Measurements from ENCODE around the gene EPB41L4B.
"Not testable (repeated sequence)": the region's sequence is repeated elsewhere in the genome, so short reads cannot be mapped to it uniquely, and the experiment has no call there.

Gene EPB41L4B

DNA sequence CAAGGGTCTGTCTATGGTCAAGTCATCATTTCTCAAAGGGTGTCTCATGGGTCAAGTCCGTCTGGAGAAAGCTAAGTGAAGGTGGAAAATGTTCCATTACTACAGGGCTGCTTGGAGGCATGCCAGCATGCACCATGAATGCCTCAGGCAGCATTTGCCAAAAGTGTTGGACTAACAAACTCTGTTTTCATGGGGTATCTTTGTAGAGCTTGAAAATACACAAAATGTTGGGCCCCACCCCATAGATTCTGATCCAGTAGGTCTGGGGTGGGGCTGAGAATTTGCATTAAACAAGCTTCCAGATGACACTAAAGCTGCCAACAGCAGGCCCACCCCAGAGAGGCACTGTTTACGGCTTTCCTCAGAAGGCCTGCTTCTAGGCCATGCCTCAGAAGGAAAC lies 78.8 kb downstream of the EPB41L4B start:
- no peak for DNase-seq

DNA sequence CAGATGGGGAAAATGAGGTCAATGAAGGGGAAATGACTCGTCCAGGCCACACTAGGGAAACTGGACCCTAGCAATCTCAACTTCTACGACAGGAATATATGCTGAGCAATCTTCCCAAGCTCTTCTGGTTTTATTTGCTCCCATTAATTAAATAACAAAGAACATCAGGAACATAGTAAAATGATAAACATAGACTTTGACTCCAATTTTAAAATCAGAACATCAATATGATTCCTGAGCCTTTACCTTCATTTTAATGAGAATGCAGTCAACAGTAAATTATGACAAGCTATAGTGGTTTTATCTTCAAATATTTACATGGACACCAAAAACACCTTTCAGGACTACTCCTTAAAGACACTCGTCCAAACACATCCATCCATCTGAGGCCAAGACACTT lies 79.7 kb downstream of the EPB41L4B start:
- DNase-seq: no peak

DNA sequence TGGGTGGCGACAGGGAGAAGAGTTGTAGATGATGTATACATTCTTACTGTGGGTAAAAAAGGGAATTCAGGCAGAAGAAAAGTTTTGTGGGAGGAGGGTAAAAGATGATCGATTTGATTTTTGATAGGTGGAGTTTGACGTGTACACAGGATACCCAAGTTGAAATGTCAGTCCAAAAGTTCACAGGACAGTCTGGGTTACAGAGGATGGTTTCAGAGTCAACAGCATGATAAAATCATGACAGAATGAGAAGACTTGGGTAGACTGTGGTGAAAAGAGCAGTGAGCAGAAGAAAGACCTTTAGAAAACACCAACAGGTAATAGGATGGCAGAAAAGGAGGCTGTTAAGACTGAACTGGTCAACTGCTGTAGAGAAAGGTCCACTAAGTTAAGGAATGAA lies 81.6 kb downstream of the EPB41L4B start:
- DNase-seq: no peak

DNA sequence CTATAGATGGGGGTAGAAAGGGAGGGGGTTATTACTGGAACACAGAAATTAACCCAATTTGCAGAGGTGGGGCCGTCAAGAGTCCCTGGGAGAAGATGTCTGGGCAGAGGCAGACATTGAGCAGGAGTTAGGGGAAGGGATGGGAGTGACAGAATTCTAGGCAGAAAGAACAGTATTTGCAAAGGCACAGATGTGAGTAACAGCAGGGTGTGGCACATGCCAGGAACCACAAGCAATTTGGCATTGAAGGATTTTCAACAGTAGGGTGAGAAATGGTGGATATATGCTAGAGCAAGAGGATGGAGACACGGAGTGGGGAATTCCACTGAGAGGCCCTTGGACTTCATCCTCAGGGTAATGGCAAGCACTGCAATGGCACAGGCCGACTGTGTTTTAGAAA lies 82.2 kb downstream of the EPB41L4B start:
- no peak for DNase-seq

DNA sequence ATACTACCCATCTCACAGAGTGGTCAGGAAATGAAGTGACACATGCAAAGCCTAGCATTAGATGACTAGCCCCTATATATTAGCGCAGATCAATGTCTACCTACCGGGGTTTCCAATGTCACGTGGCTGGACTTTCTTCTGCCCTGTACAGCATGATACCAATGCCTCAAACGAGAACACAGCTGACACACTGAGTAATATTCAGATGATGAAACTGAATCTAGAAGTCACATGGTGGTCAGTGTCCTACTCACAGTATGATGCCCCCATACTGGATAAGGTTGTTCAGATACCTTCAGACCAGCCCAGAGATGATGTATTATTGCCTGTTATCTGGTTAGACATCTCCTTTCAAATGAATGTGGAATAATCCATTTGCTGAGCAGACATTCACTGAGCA lies 82.7 kb downstream of the EPB41L4B start:
- DNase-seq: no peak

DNA sequence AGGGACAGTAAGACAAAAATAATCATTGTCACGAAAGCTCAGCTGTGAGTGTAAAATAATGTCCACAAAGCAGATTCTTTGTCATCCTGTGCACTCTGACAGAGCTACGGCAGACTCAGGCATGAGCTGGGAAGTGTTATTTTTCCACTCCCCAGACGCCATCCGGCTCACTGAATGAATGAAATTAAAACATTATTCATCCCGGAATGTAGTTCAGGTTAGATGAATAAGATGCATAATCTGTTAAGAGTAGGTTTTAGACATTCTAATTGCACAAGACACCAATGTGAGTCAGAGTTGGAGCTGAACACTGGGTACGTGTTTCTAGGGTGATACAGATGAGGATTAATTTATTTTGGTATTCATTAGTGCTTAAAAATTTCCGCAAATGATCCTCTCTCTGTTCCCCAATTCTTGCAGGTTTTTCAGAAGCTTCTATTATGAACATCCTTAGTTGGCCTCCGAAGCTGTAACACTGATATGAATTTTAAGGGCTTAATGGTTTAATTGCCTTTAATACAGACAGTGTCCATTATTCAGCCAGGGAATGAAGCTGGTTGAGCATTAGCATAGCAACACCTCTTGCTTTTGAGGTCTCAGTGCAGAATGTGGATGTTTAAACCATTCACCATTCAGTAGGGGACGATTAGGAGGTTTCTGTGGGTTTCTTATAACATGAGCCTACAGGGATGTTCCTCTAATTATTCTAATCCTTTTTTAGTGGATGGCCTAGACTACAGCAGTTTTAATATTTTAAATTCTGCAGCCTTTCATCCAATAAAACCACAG lies 88.2 kb downstream of the EPB41L4B start:
- no peak for DNase-seq

DNA sequence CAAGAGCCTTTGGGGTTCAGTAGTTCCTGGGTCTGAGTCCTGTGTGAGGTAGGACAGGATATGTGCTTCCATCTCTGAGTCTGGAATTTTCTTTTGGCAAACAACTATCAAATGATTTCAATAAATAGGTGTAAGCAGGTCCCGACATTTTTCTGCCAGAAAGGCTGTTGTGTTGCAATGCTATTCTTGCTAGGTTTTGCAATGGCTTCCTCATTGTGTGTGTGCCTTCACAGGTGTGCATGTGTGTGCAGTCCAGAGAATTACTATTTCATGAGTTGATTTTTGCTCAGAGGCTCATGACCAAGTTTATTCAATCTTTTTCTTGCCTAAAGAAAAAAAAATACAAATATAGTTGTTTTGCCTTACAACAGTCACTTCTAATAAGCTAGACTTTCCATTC lies 89.3 kb downstream of the EPB41L4B start:
- DNase-seq: no peak

DNA sequence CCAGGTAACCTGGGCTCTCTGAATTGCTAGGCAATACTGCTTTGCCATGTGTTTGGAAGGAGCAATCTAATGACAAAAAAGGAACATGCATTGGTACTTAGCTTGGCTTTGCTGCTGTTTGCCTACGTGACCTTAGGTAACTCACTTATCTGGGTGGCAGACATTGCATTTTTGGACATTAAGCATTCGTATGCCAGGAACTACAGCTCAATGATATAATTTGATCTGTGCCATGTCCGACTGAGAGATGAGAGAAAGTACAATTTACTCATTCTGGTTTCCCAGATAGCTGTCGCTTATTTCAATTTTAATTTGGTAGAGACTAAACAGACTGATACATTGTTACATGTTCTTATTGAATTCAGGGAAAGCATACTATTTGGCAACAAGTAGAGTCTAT lies 90.6 kb downstream of the EPB41L4B start:
- no peak for DNase-seq

DNA sequence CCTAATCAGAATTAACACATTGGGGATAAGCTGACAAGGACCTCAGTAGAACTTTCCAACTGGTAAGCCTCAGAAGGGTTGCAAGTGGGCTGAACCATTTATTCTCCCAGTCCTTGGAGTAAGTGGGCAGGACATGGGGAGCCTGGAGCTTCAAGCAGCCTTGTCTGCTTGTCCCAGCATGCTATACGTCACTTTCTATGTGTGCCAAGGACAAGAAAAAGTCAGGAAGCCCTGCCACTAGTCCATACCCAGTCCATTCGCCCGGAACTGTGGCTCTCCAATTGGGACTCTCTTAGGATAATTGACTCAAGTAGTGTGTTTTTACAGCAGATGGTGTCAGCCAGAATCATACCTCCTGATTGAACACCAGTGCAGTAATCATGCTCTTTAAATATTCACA lies 91.2 kb downstream of the EPB41L4B start:
- DNase-seq: no peak

DNA sequence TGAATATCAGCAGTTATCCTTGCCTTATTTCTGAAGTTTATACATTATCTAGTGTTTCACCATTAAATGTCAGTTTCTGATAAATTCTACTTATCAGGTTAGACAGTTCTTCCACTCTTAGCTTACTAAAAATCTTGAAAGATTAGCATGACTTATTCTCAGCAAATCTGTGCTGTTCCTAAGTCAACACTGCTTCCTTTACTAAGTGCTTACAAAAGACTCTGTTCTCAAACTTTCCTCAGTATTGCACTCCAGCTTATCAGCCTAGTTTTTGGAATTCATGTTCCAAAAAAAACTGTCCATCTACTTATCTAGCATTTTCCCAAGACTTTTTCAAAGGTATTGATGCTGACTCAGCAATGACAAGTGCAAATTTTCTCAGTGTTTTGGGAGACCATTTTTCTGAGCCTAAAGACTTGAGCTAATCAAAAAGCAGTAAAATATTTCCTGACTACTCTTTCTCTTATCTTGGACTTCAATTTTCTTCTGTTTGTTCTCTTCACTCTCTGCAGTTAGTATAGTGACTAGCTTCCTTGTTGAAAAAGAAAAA lies 92.7 kb downstream of the EPB41L4B start:
- DNase-seq: no peak

DNA sequence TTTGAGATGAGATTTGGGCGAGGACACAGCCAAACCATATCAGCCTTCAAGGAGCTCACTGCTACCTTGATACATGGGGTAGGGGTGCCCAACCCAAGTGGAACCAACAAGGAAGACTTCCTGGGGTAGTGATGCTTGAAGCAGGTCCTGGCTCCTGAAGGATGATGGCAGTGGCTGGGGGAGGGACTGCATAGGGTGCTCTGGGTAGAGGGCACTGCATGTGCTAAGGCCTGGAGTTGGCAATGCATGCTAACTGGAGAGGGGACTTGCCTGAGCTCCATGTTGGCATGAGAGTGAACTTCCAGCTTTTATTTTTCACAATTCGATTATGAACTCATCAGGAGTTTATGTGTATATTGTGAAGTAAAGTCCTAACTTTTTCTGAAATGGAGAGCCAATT lies 95.2 kb downstream of the EPB41L4B start:
- no peak for DNase-seq

DNA sequence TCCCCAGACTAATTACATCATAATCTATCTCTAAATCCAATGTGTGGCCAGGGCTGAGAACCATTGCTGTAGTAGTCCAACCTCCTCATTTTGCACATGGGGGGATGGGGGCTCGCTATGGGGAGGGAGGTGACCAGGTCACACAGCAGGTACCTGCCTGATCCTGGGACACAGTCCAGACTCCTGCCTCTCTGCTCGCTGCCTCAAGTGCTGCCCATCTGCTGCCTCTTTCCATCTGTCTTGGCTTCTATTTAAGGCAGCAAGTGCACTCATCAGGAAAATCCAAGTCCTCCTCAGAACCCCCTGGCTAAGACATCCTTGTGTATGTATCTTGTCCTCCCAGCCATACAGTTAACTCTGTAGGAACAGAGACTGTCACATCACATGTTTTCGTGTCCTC lies 96.1 kb downstream of the EPB41L4B start:
- DNase-seq: no peak

DNA sequence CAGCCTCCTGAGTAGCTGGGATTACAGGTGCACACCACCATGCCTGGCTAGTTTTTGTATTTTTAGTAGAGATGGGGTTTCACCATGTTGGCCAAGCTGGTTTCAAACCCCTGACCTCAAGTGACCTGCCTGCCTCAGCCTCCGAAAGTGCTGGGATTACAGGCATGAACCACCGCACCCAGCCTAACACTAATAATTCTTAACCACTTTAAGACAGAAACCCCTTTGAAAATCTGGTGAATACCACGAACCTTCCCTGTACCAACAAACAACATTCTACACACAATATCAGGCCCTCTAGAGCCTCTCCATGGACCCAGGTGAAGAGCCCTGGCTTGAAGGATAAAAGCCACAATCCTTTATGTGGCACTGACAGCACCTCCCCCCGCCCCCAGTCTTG lies 102.6 kb downstream of the EPB41L4B start:
- DNase-seq: not testable (repeated sequence)

DNA sequence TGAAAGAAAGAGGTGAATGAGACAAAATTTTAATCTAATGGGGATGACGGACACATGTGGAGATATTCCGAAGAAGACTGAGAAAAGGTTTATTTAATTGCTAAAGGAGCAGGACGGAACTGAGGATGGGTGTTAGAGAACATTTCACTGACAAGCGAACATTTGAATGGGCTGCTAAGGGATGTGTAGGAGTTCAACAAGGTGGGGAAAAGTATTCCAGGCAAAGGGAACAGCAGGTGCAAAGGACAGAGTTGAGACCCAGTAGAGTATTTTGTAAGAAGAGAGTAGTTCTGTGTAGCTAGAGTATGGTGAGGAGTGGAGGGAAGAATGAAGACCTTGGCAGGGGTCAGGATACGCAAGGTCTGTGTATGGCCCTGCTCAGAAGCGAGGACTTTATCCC lies 106.4 kb downstream of the EPB41L4B start:
- DNase-seq: no peak

DNA sequence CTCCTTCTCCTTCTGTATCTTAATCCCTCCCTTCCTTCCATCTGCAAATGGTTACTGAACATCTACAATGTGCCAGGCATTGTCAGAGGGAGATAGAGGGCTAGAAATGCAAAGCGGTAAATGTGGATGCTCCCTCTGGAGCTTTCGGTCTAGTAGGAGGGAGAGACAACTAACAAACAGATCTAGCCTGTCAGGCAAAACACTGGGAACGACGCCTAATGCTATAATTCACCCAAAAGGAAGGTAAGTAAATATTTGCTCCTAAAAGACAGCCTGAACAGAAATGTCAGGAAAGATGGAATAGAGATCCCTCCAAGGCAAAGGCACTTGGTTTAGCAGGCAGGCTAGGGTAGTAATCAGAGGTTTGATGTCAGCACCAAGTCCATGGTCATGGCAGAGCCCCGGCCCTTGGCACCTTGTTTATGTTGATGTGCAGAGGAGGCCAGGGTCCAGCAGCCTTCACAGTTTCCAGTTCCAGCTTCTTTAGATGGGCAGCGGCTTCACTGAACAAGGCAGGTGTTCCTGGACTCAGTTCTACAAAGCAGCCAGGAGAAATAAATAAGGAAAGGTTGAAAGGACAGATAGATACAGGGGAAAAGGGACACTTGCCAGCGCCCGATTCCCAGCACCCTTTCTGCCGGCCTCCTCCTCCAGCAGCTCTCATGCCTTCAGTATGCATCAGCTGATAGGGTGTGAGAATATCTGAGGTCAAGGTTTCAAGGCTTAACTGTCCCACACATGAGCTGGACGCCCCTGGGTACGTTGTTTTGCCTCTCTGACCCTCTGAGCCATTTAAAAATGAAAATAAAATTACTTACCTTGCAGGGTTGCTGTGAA lies 107.4 kb downstream of the EPB41L4B start:
- no peak for DNase-seq

DNA sequence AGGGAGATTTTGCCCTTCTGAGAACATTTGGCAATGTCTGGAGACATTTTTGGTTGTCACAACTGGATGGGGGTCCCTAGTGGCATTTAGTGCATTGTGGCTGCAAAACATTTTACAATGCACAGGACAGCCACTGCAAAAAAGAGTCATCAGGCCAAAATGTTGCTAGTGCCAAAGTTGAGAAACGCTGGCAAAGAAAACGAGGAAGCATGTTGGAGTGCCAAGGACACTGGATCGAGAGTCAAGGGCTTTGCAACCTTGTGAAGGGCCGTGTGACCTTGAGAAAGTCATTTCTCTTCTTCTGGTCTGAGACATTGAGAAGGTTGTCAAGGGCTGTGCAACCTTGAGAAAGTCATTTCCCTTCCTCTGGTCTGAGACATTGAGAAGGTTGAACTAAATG lies 108.1 kb downstream of the EPB41L4B start:
- DNase-seq: no peak

DNA sequence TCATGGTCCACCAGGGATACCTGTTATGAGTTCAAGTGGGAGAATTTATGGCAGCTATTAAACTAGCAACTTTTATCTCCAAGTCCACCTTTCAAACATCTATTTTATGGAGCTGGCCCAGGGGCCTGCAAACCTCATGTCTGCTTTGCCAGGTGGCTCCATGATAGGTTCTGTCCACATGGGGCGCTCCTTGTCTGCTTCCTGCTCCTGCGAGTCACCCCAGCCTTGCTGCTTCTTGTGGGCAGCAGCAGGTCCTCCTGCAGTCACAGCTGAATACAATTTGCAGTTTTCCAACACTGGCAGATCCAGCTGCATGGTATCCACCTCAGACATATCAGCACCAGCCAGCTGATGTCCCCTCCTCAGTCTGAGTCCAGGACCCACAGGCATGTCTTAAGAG lies 114.2 kb downstream of the EPB41L4B start:
- DNase-seq: no peak

DNA sequence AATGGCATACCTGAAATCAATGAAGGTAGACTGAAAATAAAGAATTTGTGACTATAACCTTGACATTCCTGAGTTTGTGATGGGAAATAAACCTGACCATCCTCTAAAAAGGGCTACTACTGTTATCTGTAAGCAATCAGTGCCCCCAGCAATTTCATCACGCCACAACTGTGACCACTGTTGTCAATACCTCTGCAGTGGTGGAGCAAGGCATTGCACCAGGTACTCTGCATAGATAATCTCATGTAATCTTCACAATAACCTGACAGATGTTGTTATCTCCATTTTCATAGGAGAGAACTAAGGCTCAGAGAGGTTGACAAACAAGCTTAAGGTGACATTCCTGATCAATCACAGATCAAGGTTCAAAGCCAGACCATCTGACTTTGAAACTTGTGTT lies 115.3 kb downstream of the EPB41L4B start:
- no peak for DNase-seq

DNA sequence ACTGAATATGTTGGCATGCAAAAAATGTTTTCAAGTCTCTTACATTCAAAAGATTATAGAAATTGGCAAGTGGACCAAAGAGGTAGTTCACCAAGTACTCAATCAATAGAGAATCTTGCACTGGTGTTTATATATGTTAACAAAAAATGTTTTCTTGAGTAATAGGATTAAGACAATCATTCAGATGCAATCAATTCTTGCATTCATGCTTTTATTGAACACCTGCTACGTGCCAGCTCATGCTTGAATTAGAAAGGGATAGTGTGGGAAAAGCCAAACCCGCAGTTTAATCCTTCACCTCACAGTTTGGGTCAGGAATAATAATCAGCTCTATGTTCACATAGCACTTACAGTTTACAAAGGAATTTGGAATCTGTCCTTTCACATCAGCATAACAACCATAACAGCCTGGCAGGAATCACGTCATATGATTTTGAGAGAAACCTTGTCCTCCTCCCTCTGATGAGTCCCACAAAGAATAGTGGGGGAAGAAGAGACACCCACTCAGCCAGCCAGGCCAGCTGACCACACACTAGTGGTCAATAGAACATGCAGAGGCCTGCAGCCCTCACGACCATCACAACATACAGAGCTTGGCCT lies 117.0 kb downstream of the EPB41L4B start:
- no peak for DNase-seq

DNA sequence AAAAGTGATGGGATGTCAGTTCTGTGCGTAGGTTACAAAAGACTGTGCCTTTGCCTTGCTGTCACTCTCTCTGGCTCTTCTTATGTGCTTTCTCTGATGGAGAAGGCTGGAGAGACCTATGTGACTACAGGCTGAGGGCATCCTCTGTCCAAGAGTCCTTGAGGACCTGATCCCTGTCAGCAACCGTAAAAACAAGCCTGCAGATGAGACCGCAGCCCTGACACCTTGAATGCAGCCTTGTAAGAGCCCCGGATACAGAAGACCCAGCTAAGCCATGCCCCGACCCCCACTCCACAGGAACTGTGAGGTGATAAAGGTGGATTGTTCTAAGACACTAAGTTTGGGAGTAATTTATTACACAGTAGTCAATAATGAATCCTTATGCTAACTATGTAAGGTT lies 121.2 kb downstream of the EPB41L4B start:
- DNase-seq: no peak

DNA sequence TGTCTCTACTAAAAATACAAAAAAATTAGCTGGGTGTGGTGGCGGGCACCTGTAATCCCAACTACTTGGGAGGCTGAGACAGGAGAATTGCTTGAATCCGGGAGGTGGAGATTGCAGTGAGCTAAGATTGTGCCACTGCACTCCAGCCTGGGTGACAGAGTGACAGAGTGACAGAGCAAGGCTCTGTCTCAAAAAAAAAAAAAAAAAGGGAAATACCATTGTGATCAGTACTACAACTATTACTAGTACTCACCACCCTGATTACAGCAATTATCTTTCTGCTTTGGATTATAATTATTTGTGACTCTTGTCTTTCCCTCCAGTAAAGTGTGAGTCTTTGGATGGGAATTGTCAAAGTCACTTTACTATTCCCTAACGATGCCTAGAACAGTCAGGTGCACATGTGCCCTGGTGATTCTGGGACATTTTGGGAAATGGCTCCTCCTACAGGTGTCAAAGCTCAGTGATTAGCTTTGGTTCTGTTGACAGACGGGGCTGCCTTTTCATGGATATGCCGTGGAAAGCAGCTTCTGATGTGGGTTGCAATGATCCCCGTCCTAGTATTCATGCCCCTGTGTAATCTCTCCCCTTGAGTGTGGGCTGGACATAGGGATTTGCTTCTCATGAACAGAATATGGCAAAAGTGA lies 122.0 kb downstream of the EPB41L4B start:
- no peak for DNase-seq

DNA sequence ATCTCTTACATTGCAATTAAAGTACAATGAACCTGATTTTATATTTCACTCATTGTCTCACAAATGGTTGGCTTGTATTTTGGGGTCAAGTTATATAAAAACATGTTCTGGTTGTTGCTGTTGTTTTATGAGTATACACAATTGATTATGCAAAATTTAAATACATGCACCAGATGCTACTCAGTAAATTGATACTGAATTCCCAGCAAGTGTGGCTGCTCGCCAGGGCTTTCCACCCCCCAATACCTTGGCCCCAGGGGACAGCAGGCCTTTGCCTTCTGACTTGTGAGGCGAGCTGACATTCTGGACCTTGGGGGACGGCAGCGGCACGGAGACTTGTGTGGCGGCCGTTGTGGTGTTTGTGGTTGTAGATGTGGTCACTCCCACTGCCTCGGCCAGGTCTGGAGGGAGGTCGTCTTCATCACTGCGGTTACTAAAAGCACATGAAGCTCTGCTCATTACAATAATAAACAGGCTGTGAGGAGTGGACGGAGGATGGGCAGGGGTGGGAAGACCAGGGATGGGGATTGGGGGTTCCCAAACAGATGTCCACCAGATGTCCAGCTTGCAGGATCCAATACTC lies 126.8 kb downstream of the EPB41L4B start:
- DNase-seq: no peak

Measured in activated CD8-positive, alpha-beta memory T cell treated with anti-CD3 and anti-CD28 coated beads for 24 hours (primary cell).